Chondrocyte (in vitro differentiated cells): ENCODE data around the gene FAM98A. TPM values are rescaled to one million over a fixed set of nuclear protein-coding genes. Genes with fewer than 3 reads are reported as not detected.

Experiments used
- DNase-seq: peaks from one replicate; pipeline ENCODE4 v3.0.0; 2021; ENCODE audit warnings: mixed read lengths, low spot score
- H3K27ac Mint-ChIP-seq: one replicate; pipeline ENCODE4 v1.8.0; 2021; ENCODE audit warnings: mild to moderate bottlenecking, moderate library complexity, mixed read lengths; ENCODE audit not compliant: unreplicated experiment
- H3K27me3 Mint-ChIP-seq: 2 replicates; pipeline ENCODE4 v1.8.0; 2021; ENCODE audit warnings: low read depth, mixed read lengths
- H3K36me3 Mint-ChIP-seq: 2 replicates; pipeline ENCODE4 v1.8.0; 2021; ENCODE audit warnings: low read depth, mixed read lengths
- H3K4me1 Mint-ChIP-seq: 2 replicates; pipeline ENCODE4 v1.8.0; 2021; ENCODE audit warnings: low read depth, mild to moderate bottlenecking, mixed read lengths
- H3K4me3 Mint-ChIP-seq: one replicate; pipeline ENCODE4 v1.8.0; 2021; ENCODE audit warnings: mild to moderate bottlenecking, moderate library complexity, mixed read lengths; ENCODE audit not compliant: unreplicated experiment
- H3K9me3 Mint-ChIP-seq: 2 replicates; pipeline ENCODE4 v1.8.0; 2021; ENCODE audit warnings: low read depth, mixed read lengths
- total RNA-seq: library from RNA; stranded (reverse); gene quantifications from 3 replicates; pipeline ENCODE4 v1.2.1, GENCODE V29; 2021
- TF ChIP-seq, protein P1 (sequence below): fragments of 200-600 bp; sonication (generic); IDR thresholded peaks from 2 replicates; pipeline ENCODE4 v1.5.0; 2021; ENCODE audit warnings: antibody characterized with exemption, mild to moderate bottlenecking, moderate library complexity

The FAM98A gene
- total RNA-seq, 1 donor from 2014 or later, result 95.2 TPM

DNA sequence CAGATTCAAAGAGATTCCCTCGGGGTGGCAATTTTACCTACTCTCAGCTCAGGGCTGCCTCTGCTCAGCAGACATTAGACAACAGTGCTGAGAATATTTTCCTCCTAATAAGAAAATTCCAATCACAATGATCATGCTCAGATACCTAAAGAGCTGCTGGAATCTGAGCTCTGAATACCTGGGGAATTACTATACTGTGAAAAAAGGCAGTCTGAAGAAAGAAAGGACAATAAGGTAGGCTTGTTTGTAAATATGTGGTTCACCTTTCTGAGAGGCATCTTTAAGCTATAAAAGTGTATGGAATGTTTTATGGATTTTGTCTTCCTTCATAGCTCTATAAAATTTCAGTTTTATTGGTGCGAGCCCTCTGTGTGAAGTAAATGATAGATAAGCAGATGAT, 34.2 kb upstream of the FAM98A start:
- no peaks in the 10 kb centered on the region for H3K9me3 Mint-ChIP-seq
- H3K27ac Mint-ChIP-seq, result no peak overlapping the region
- no peaks in the 10 kb centered on the region for H3K36me3 Mint-ChIP-seq
- H3K27me3 Mint-ChIP-seq, result peaks cover 4% of the 10 kb centered on the region
- H3K4me3 Mint-ChIP-seq, result no peak overlapping the region
- TF ChIP-seq, protein P1, sequence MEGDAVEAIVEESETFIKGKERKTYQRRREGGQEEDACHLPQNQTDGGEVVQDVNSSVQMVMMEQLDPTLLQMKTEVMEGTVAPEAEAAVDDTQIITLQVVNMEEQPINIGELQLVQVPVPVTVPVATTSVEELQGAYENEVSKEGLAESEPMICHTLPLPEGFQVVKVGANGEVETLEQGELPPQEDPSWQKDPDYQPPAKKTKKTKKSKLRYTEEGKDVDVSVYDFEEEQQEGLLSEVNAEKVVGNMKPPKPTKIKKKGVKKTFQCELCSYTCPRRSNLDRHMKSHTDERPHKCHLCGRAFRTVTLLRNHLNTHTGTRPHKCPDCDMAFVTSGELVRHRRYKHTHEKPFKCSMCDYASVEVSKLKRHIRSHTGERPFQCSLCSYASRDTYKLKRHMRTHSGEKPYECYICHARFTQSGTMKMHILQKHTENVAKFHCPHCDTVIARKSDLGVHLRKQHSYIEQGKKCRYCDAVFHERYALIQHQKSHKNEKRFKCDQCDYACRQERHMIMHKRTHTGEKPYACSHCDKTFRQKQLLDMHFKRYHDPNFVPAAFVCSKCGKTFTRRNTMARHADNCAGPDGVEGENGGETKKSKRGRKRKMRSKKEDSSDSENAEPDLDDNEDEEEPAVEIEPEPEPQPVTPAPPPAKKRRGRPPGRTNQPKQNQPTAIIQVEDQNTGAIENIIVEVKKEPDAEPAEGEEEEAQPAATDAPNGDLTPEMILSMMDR, result no peak
- DNase-seq, result no peak
- H3K4me1 Mint-ChIP-seq, result no peaks in the 10 kb centered on the region

DNA sequence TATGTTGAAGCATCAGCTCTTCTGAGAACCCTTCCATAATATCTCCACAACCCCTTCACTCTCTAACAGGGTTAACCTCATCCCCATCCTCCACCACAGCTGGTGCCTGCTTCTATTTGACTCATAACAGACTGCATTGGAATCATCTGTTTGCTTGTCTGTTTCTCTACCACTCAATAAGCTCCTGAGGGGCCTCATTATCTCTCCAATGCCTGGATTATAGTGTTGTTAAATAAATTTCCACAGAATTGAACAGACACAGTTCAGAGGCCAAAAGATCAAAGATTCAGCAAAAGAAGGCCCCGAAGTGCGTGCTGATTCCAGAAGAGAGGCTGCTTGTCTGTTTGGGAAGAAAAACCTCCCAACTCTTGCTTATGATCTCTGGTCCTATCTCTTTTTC, 33.7 kb upstream of the FAM98A start:
- no peaks in the 10 kb centered on the region for H3K9me3 Mint-ChIP-seq
- peaks cover 4% of the 10 kb centered on the region for H3K27me3 Mint-ChIP-seq
- no peaks in the 10 kb centered on the region for H3K36me3 Mint-ChIP-seq
- no peak for DNase-seq
- H3K4me3 Mint-ChIP-seq, result no peak overlapping the region
- no peak overlapping the region for H3K27ac Mint-ChIP-seq
- no peaks in the 10 kb centered on the region for H3K4me1 Mint-ChIP-seq
- TF ChIP-seq, protein P1, result no peak

DNA sequence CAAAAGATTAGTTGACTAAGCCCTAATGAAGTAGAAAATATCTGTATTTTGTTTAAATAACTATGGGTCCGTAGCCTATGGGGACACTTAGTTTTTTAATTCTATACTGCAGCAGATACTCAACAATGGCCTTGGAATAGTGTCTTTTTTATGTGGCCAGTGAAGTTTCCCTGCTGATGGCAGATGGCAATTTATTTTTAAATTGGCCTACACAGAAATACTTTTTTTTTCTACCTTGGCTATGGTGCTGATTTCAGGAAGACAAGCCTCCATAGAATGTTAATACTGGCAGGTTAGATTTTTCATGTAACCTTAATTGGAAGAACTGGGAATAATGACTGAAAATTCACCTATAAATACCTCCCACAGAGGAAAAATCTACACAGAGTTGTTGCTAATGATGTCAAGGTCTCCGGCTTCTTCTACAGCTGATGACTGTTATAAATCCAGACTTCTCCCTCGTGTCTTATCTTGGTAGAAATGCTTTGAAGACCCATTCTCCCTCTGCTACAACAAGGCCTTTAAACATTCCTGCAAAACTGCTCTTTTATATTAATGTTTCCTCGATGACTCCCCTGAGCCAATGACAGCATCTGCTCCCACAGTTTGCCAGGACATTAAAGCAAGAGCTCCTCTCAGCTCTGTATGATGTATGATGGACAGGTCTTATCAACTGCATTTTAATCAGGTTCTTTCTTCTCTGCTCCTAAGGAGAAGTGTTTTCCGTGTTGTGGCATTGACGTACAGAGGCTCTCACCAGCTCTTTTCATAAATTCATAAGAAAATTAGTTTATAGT, 29.1 kb upstream of the FAM98A start:
- Mint-ChIP-seq H3K4me3 (no peak overlapping the region), H3K27ac (no peak overlapping the region), H3K36me3 (no peaks in the 10 kb centered on the region), H3K27me3 (peaks cover 3% of the 10 kb centered on the region), H3K9me3 (no peaks in the 10 kb centered on the region), H3K4me1 (no peaks in the 10 kb centered on the region)
- no peak for DNase-seq
- TF ChIP-seq, protein P1, result no peak

DNA sequence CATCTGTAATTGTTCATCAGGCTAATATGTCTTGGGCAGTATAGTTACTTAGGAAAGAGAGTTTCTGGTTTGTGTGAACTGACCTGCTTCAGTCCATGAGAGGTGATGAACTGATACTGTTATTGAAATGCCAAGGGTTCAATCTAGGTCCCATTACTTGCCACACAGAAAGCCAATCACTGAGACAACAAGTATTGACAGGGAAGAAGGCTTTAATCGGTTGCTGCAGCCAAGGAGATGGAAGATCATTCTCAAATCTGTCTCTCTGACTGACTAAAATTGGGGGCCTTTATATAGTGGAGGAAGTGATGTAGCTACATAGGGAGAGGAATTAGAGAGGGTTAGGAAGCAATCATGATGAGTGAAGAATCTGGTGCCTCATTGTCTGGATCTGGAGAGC, 19.9 kb upstream of the FAM98A start:
- TF ChIP-seq, protein P1, result no peak

DNA sequence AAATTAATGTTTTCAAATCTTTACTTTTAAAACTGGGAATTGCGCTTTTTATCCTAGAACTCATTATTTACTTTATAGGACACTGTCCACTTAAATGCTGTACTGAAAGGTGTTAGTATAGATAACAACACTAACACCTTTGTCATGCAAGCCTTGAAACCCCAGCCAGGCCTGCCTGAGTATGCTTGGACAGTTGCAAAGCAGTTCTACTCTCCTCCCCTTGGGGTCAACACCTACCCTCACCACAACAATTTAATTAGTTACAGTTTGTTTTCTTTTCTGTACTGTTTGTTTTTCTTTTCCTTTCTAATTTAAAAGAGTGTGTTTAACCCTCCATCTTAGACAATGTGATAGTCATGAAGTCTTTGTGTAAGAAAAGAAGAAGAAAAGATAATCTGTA, 18.9 kb upstream of the FAM98A start:
- no peak for DNase-seq
- Mint-ChIP-seq H3K27me3 (no peaks in the 10 kb centered on the region), H3K27ac (no peak overlapping the region), H3K4me3 (no peak overlapping the region), H3K36me3 (peaks cover 4% of the 10 kb centered on the region), H3K4me1 (no peaks in the 10 kb centered on the region), H3K9me3 (peaks cover 10% of the 10 kb centered on the region)
- TF ChIP-seq, protein P1, result no peak

More for the DNA sequence above, 19.9 kb upstream of the FAM98A start:
- H3K4me1 Mint-ChIP-seq, result no peaks in the 10 kb centered on the region
- peaks cover 10% of the 10 kb centered on the region for H3K9me3 Mint-ChIP-seq
- no peak overlapping the region for H3K27ac Mint-ChIP-seq
- no peaks in the 10 kb centered on the region for H3K27me3 Mint-ChIP-seq
- peaks cover 4% of the 10 kb centered on the region for H3K36me3 Mint-ChIP-seq
- no peak overlapping the region for H3K4me3 Mint-ChIP-seq
- DNase-seq, result no peak
